ENCODE results near the gene PSMC6. TPM values are rescaled to one million over a fixed set of nuclear protein-coding genes. Genes with fewer than 3 reads are reported as not detected.
"Not testable (repeated sequence)": the region's sequence is repeated elsewhere in the genome, so short reads cannot be mapped to it uniquely, and the experiment has no call there.

Gene PSMC6
- polyA plus RNA-seq, 6 donors from 2014 or later: 46.9 to 76.5 (median 69.7) TPM

- H3K36me3 Mint-ChIP-seq: peaks cover 10 to 15% of the 10 kb centered on the region in 2 donors
- no peaks in the 10 kb centered on the region for H3K27me3 Mint-ChIP-seq
- no peaks in the 10 kb centered on the region for H3K9me3 Mint-ChIP-seq
- ATAC-seq (ENCODE audit: low read depth in 2 of 2) (no peak), DNase-seq (no peak)
- peak overlapping the region; percentile 90 to 97 (median 94) for H3K4me3 Mint-ChIP-seq
- peaks cover 26 to 69% (median 37%) of the 10 kb centered on the region in 3 donors for H3K4me1 Mint-ChIP-seq
- H3K27ac Mint-ChIP-seq: peak overlapping the region; percentile 88 to 96 (median 92)
Observed at GRCh38 chr14:52729585-52729924, 22.6 kb downstream of the PSMC6 start.

- H3K27me3 Mint-ChIP-seq: no peaks in the 10 kb centered on the region
- H3K9me3 Mint-ChIP-seq: no peaks in the 10 kb centered on the region
- peak within 1 kb of the TSS; percentile 88 to 96 (median 92) for H3K27ac Mint-ChIP-seq
- peak within 1 kb of the TSS; percentile 90 to 97 (median 94) for H3K4me3 Mint-ChIP-seq
- peaks cover 22 to 66% (median 35%) of the 10 kb centered on the region in 3 donors for H3K4me1 Mint-ChIP-seq
- ATAC-seq (ENCODE audit: low read depth in 2 of 2): peak; percentile 92 to 94
- peak; percentile 95 for DNase-seq
- peaks cover 10 to 15% of the 10 kb centered on the region in 2 donors for H3K36me3 Mint-ChIP-seq
Observed at GRCh38 chr14:52729925-52730708, 23.1 kb downstream of the PSMC6 start, which contains the start of gene STYX. STYX (plus strand) TSS chr14:52730166; CDS start chr14:52730475, 309 bp downstream.

- peaks cover 22 to 65% (median 34%) of the 10 kb centered on the region in 3 donors for H3K4me1 Mint-ChIP-seq
- H3K9me3 Mint-ChIP-seq: no peaks in the 10 kb centered on the region
- H3K4me3 Mint-ChIP-seq: peak overlapping the region; percentile 90 to 97 (median 94)
- DNase-seq (no peak), ATAC-seq (ENCODE audit: low read depth in 2 of 2) (no peak)
- H3K36me3 Mint-ChIP-seq: peaks cover 10 to 15% of the 10 kb centered on the region in 2 donors
- no peaks in the 10 kb centered on the region for H3K27me3 Mint-ChIP-seq
- peak overlapping the region; percentile 88 to 96 (median 92) for H3K27ac Mint-ChIP-seq
Observed at GRCh38 chr14:52730709-52731111, 23.7 kb downstream of the PSMC6 start.

- H3K27me3 Mint-ChIP-seq: no peaks in the 10 kb centered on the region
- H3K36me3 Mint-ChIP-seq: peaks cover 18 to 23% of the 10 kb centered on the region in 2 donors
- DNase-seq: no peak
Observed at GRCh38 chr14:52733824-52734223, 26.8 kb downstream of the PSMC6 start.

GRCh38 chr14:52735921-52736489, 29.0 kb downstream of the PSMC6 start:
- H3K4me3 Mint-ChIP-seq: no peak overlapping the region
- DNase-seq (no peak), ATAC-seq (ENCODE audit: low read depth in 2 of 2) (no peak)
- H3K27ac Mint-ChIP-seq: peak overlapping the region in 3 of 6 donors; percentile 3 to 63 (median 43)
- H3K27me3 Mint-ChIP-seq: no peaks in the 10 kb centered on the region
- H3K4me1 Mint-ChIP-seq: peaks cover 37 to 66% (median 53%) of the 10 kb centered on the region in 3 donors
- H3K36me3 Mint-ChIP-seq: peaks cover 23 to 24% of the 10 kb centered on the region in 2 donors
- H3K9me3 Mint-ChIP-seq: no peaks in the 10 kb centered on the region

More at GRCh38 chr14:52733824-52734223, 26.8 kb downstream of the PSMC6 start:
- ATAC-seq (ENCODE audit: low read depth in 2 of 2): no peak
- peak overlapping the region in 2 of 8 donors; percentile 52 to 70 for H3K4me3 Mint-ChIP-seq
- no peaks in the 10 kb centered on the region for H3K9me3 Mint-ChIP-seq
- peaks cover 35 to 70% (median 44%) of the 10 kb centered on the region in 3 donors for H3K4me1 Mint-ChIP-seq
- H3K27ac Mint-ChIP-seq: peak overlapping the region in 1 of 6 donors; percentile 30

GRCh38 chr14:52738409-52738808, 31.4 kb downstream of the PSMC6 start:
- no peaks in the 10 kb centered on the region for H3K9me3 Mint-ChIP-seq
- peak overlapping the region in 1 of 6 donors; percentile 51 for H3K27ac Mint-ChIP-seq
- no peak for ATAC-seq (ENCODE audit: low read depth in 2 of 2)
- DNase-seq: no peak
- H3K4me1 Mint-ChIP-seq: peaks cover 41 to 66% (median 66%) of the 10 kb centered on the region in 3 donors
- H3K4me3 Mint-ChIP-seq: peak overlapping the region in 1 of 8 donors; percentile 54
- no peaks in the 10 kb centered on the region for H3K27me3 Mint-ChIP-seq
- H3K36me3 Mint-ChIP-seq: peaks cover 20% of the 10 kb centered on the region in 2 donors

- Mint-ChIP-seq H3K27ac (peak overlapping the region in 3 of 6 donors; percentile 13 to 89 (median 80)), H3K27me3 (no peaks in the 10 kb centered on the region), H3K9me3 (no peaks in the 10 kb centered on the region), H3K36me3 (peaks cover 8 to 14% of the 10 kb centered on the region in 2 donors), H3K4me1 (peaks cover 31 to 49% (median 46%) of the 10 kb centered on the region in 3 donors), H3K4me3 (peak overlapping the region in 2 of 8 donors; percentile 25 to 72)
- ATAC-seq (ENCODE audit: low read depth in 2 of 2) (no peak), DNase-seq (no peak)
Observed at GRCh38 chr14:52740751-52741150, 33.8 kb downstream of the PSMC6 start.

- Mint-ChIP-seq H3K4me3 (peak overlapping the region; percentile 67 to 90 (median 80)), H3K27ac (peak overlapping the region; percentile 50 to 95 (median 80)), H3K36me3 (peaks cover 8 to 18% of the 10 kb centered on the region in 2 donors), H3K9me3 (no peaks in the 10 kb centered on the region), H3K4me1 (peaks cover 27 to 40% (median 39%) of the 10 kb centered on the region in 3 donors), H3K27me3 (no peaks in the 10 kb centered on the region)
- no peak for DNase-seq
- peak in 1 of 2 donors; percentile 24 for ATAC-seq (ENCODE audit: low read depth in 2 of 2)
Observed at GRCh38 chr14:52741865-52742264, 34.9 kb downstream of the PSMC6 start.

- H3K27me3 Mint-ChIP-seq: no peaks in the 10 kb centered on the region
- ATAC-seq (ENCODE audit: low read depth in 2 of 2) (no peak), DNase-seq (no peak)
- no peaks in the 10 kb centered on the region for H3K9me3 Mint-ChIP-seq
- H3K4me1 Mint-ChIP-seq: peaks cover 0 to 3% (median 0%) of the 10 kb centered on the region in 3 donors
- H3K27ac Mint-ChIP-seq: peak overlapping the region in 1 of 6 donors; percentile 11
- no peak overlapping the region for H3K4me3 Mint-ChIP-seq
- peaks cover 0 to 13% of the 10 kb centered on the region in 2 donors for H3K36me3 Mint-ChIP-seq
Observed at GRCh38 chr14:52748647-52749292, 41.8 kb downstream of the PSMC6 start.

GRCh38 chr14:52755607-52756316, 48.8 kb downstream of the PSMC6 start:
- Mint-ChIP-seq H3K27ac (no peak overlapping the region), H3K4me1 (no peaks in the 10 kb centered on the region), H3K4me3 (no peak overlapping the region), H3K36me3 (peaks cover 0 to 5% of the 10 kb centered on the region in 2 donors), H3K27me3 (no peaks in the 10 kb centered on the region), H3K9me3 (no peaks in the 10 kb centered on the region)
- ATAC-seq (ENCODE audit: low read depth in 2 of 2) (no peak), DNase-seq (no peak)

- no peak overlapping the region for H3K27ac Mint-ChIP-seq
- H3K4me1 Mint-ChIP-seq: peaks cover 5 to 10% (median 7%) of the 10 kb centered on the region in 3 donors
Observed at GRCh38 chr14:52759145-52759544, 52.1 kb downstream of the PSMC6 start.

GRCh38 chr14:52762923-52763322, 55.9 kb downstream of the PSMC6 start:
- not testable (repeated sequence) for H3K9me3 Mint-ChIP-seq; H3K4me3 Mint-ChIP-seq; DNase-seq; ATAC-seq (ENCODE audit: low read depth in 2 of 2); H3K27me3 Mint-ChIP-seq
- Mint-ChIP-seq H3K27ac (peak overlapping the region in 5 of 6 donors; percentile 9 to 90 (median 66)), H3K36me3 (peaks cover 8 to 21% of the 10 kb centered on the region in 2 donors), H3K4me1 (peaks cover 5 to 12% (median 7%) of the 10 kb centered on the region in 3 donors)

More at GRCh38 chr14:52759145-52759544, 52.1 kb downstream of the PSMC6 start:
- ATAC-seq (ENCODE audit: low read depth in 2 of 2) (no peak), DNase-seq (no peak)
- Mint-ChIP-seq H3K27me3 (no peaks in the 10 kb centered on the region), H3K36me3 (peaks cover 0 to 5% of the 10 kb centered on the region in 2 donors), H3K9me3 (no peaks in the 10 kb centered on the region), H3K4me3 (no peak overlapping the region)

Measured in naive B cell (primary cell).